ENCODE data around the gene SPRING1.
A peak's percentile ranks its signal among the peaks of the same experiment; 100 is the strongest.

SPRING1 gene

GRCh38 chr12:116737774-116738657 is at the start of gene SPRING1, which contains the start of gene RNFT2:
TSS of gene SPRING1 (minus strand) at chr12:116738069. CDS start at chr12:116737900, 169 bp downstream.
TSS of gene RNFT2 (plus strand) at chr12:116738315. CDS start at chr12:116740498, 2,183 bp downstream.
- peak; percentile 100 for DNase-seq (ENCODE audit: low spot score)
- H3K4me3 ChIP-seq: peak within 1 kb of the TSS; percentile 97
- no peak for TF ChIP-seq CTCF (IDR thresholded peaks at IDR 0.05)
- peak within 1 kb of the TSS; percentile 60 to 89 for H3K27ac ChIP-seq

- Histone ChIP-seq H3K4me3 (no peak overlapping the region), H3K27ac (no peak overlapping the region)
- no peak for TF ChIP-seq CTCF (IDR thresholded peaks at IDR 0.05)
- DNase-seq (ENCODE audit: low spot score): no peak
These were observed 46.4 kb upstream of the SPRING1 start for GRCh38 chr12:116784238-116784612.

GRCh38 chr12:116783525-116784237 is 45.8 kb upstream of the SPRING1 start:
- no peak overlapping the region for H3K4me3 ChIP-seq
- no peak for DNase-seq (ENCODE audit: low spot score)
- TF ChIP-seq CTCF (IDR thresholded peaks at IDR 0.05): no peak
- H3K27ac ChIP-seq: no peak overlapping the region

- no peak overlapping the region for H3K4me3 ChIP-seq
- DNase-seq (ENCODE audit: low spot score): no peak
- TF ChIP-seq CTCF (IDR thresholded peaks at IDR 0.05): no peak
- H3K27ac ChIP-seq: no peak overlapping the region
These were observed 43.1 kb upstream of the SPRING1 start for GRCh38 chr12:116780942-116781341.

- Histone ChIP-seq H3K4me3 (no peak overlapping the region), H3K27ac (no peak overlapping the region)
- peak; percentile 24 for DNase-seq (ENCODE audit: low spot score)
- no peak for TF ChIP-seq CTCF (IDR thresholded peaks at IDR 0.05)
These were observed 41.7 kb upstream of the SPRING1 start for GRCh38 chr12:116779597-116779996.

GRCh38 chr12:116777245-116777644 is 39.4 kb upstream of the SPRING1 start:
- no peak overlapping the region for H3K27ac ChIP-seq
- no peak for TF ChIP-seq CTCF (IDR thresholded peaks at IDR 0.05)
- H3K4me3 ChIP-seq: no peak overlapping the region
- DNase-seq (ENCODE audit: low spot score): peak; percentile 14
